RWPE1 (cell line): ENCODE results near the gene STRN3.

Experiments used
- CTCF ChIA-PET: fragments of 350-600 bp; sonication (Branson Sonifier 250); formaldehyde crosslinking; extraction: SDS; loops from one replicate; lab custom pipeline; 2021; lab: Yijun Ruan, JAX
- POLR2A ChIA-PET: fragments of 400-600 bp; formaldehyde crosslinking; extraction: SDS; loops from one replicate; lab custom pipeline; 2020; ENCODE audit warnings: antibody characterized with exemption; ENCODE audit not compliant: low non-redundant PET; lab: Yijun Ruan, JAX
- DNase-seq: peaks from one replicate; pipeline ENCODE4 v3.0.0; 2012; ENCODE audit warnings: low spot score
- H3K27ac ChIP-seq: fragments of 450-650 bp; 2 replicates; pipeline ENCODE4 v1.5.1; 2017
- TF ChIP-seq, protein P1 (sequence below): fragments of 450-650 bp; conservative IDR thresholded peaks from 2 replicates; pipeline ENCODE4 v1.5.1; 2017; ENCODE audit warnings: low read depth, mild to moderate bottlenecking

STRN3 gene

DNA sequence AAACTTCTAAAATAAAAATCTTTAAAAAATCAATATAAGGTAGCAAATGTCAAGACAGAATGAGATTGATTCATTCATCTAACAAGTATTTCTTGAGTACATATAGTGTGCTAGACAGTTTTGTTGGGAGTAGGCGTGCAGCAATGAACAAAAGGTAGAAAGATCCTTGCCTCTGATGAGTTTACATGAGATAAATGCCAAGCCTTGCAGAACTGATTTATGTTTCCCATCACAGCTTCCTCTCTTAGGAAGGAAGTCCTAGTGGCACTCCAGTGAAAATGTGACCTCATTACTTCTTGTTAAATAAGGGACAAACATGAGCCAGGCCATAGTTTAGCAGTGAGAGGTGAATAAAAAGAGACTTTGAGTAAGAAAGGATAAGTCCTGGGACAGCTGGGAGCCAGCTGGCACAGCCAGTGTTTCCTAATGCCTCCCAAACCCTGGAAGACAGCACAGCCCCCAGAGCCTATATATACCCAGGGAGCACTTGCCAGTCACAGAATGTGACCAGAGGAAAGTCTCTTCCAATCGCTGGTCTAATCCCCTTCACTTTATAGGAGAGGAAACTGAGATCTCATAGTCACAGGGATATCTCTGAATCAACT is 156.5 kb downstream of the STRN3 start:
- no peak for DNase-seq
- ChIA-PET POLR2A (no interaction called here), CTCF (interaction anchor here (0.7 kb wide), 2 partner anchors 17 to 231 kb away, joined by 3 read pairs; no protein-coding TSS in a partner anchor)
- TF ChIP-seq, protein P1, sequence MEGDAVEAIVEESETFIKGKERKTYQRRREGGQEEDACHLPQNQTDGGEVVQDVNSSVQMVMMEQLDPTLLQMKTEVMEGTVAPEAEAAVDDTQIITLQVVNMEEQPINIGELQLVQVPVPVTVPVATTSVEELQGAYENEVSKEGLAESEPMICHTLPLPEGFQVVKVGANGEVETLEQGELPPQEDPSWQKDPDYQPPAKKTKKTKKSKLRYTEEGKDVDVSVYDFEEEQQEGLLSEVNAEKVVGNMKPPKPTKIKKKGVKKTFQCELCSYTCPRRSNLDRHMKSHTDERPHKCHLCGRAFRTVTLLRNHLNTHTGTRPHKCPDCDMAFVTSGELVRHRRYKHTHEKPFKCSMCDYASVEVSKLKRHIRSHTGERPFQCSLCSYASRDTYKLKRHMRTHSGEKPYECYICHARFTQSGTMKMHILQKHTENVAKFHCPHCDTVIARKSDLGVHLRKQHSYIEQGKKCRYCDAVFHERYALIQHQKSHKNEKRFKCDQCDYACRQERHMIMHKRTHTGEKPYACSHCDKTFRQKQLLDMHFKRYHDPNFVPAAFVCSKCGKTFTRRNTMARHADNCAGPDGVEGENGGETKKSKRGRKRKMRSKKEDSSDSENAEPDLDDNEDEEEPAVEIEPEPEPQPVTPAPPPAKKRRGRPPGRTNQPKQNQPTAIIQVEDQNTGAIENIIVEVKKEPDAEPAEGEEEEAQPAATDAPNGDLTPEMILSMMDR: no peak
- no peak overlapping the region for H3K27ac ChIP-seq

DNA sequence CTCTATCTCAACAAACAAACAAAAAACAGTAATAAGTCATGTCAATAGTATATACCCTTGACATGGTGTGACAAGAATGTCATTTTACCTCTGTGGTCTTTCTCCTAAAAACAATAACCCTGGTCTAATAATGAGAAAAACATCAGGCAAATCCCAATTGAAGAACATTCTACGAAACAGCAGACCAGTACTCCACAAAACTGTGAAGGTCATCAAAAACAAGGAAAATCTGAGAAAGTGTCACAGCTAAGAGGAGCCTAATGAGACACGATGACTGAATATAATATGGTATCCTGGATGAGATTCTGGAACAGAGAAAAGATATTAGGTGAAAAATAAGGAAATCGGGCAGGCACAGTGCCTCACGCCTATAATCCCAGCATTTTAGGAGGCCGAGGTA is 157.4 kb downstream of the STRN3 start:
- TF ChIP-seq, protein P1: no peak
- H3K27ac ChIP-seq: no peak overlapping the region
- DNase-seq: no peak
- ChIA-PET POLR2A (no interaction called here), CTCF (interaction anchor here (0.7 kb wide), 1 partner anchor 232 kb away, joined by 3 read pairs; no protein-coding TSS in a partner anchor)

DNA sequence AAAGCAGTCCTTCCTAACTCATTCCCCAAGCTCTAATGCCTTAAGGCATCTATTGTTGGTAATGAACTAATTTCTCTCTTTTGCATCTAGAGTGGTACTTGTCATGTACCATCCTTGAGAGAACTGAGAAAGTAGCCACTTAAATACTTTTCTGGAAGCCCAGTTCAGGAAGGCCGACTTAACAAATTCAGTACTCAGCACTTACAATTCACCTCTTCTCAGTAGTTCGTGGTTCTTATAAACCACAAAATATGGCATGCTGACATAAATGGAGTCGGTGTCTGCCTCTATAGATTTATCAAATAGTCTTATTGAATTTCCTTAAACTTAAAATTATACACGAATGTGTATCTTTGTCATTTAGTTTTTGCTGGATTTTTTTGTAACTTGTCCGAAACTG is 161.2 kb downstream of the STRN3 start:
- TF ChIP-seq, protein P1: no peak
- DNase-seq: no peak
- POLR2A ChIA-PET: no interaction called here
- CTCF ChIA-PET: no interaction called here
- H3K27ac ChIP-seq: no peak overlapping the region

DNA sequence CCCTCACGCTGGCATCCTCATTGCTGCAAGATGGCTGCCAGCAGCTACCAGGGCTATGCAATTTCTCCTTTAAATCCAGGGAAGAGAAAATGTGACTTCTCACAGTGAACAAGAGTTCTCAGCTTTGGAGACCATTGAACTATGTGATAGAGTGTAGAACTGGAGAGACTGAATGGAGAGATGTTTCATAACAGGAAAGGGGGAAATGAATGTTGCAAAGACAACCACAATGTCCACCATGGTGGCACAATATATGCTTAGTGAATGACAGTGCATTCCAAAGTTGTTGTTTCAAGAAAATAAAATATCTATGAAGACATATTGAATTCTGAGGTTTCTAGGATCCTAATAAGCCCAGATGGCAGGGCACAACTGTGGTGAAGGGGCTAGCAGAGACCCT is 165.0 kb downstream of the STRN3 start:
- DNase-seq: no peak
- TF ChIP-seq, protein P1: no peak
- no peak overlapping the region for H3K27ac ChIP-seq
- ChIA-PET POLR2A (no interaction called here), CTCF (no interaction called here)

DNA sequence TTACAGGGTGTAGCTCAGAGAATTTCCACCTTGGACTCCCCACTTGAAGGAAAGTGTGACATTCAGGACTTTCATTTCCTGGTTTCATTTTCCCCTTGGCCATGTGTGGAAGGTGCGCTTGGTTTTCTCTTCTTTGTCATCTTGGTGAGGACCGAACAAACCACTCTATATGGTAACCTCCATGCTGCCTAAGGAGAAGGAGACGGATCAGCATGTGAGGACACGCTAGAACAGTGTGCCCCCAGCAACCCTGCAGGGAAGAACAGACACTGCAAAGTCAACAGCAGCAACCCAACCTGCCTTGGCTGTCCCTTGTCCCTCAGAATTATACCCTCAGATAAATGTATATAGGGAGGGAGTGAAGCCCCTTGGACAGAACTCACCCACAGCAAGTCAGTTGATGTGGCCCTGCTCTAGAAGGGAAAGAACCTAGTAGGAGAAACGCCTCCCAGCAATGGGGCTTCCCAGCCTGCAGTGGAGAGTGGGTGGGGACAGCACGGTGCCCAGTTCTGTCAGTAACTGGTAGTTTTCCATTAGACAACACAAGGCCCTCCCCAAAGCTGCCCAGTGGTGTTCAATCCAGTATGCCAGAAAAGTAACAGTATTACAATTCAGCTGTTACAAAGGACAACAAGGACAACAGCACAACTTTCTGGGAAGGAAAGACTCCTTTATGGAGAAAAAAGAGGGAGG is 170.7 kb downstream of the STRN3 start:
- ChIA-PET CTCF (no interaction called here), POLR2A (no interaction called here)
- no peak for DNase-seq

DNA sequence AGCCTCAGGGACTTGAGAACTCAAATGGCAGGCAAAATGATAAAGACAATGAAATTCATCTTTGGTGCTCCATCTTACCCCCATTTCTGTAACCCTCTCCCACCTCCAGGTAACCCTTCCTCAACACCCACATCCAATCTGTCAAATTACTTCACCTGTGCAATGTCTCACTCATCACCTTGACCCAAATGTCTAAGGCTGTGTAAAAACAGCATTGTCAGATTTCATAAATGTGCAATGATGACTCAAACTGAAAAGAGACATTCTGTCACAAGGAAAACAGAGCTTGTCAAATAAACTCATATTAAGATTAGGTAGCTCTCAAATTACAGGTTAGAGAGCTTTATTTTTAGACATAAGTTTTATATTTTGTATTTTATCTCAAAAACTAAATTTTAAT is 171.7 kb downstream of the STRN3 start:
- no peak overlapping the region for H3K27ac ChIP-seq
- DNase-seq: no peak
- ChIA-PET POLR2A (no interaction called here), CTCF (interaction anchor here (0.7 kb wide), 1 partner anchor 1229 kb away, joined by 6 read pairs; no protein-coding TSS in a partner anchor)
- TF ChIP-seq, protein P1: no peak

More for the DNA sequence above, 170.7 kb downstream of the STRN3 start:
- TF ChIP-seq, protein P1: no peak
- no peak overlapping the region for H3K27ac ChIP-seq
